ENCODE results near the gene ZCCHC7. TPM values are rescaled to one million over a fixed set of nuclear protein-coding genes. Genes with fewer than 3 reads are reported as not detected.

ZCCHC7 gene
- total RNA-seq, 3 donors from 2014 or later: 19.8 to 29.1 (median 26.9) TPM

- no peaks in the 10 kb centered on the region for H3K27me3 ChIP-seq
- TF ChIP-seq POLR2AphosphoS5 (IDR thresholded peaks at IDR 0.05) (no peak), POLR2A (IDR thresholded peaks at IDR 0.05) (no peak), CTCF (IDR thresholded peaks at IDR 0.05) (no peak)
- DNase-seq (ENCODE audit: low spot score in 2 of 2): no peak
- H3K4me3 ChIP-seq: no peak overlapping the region
- no peak overlapping the region for H3K27ac ChIP-seq
- intact Hi-C loops (cut with DNase I; ENCODE audit: low total_unique reads): no loop called here
- no peaks in the 10 kb centered on the region for H3K36me3 ChIP-seq
- no peaks in the 10 kb centered on the region for H3K9me3 ChIP-seq
- no peaks in the 10 kb centered on the region for H3K4me1 ChIP-seq
Observed at GRCh38 chr9:37209431-37210386, 89.3 kb downstream of the ZCCHC7 start.

GRCh38 chr9:37210737-37211523, 90.6 kb downstream of the ZCCHC7 start:
- DNase-seq (ENCODE audit: low spot score in 2 of 2): no peak
- no peaks in the 10 kb centered on the region for H3K4me1 ChIP-seq
- TF ChIP-seq CTCF (IDR thresholded peaks at IDR 0.05) (no peak), POLR2A (IDR thresholded peaks at IDR 0.05) (no peak), POLR2AphosphoS5 (IDR thresholded peaks at IDR 0.05) (no peak)
- H3K4me3 ChIP-seq: no peak overlapping the region
- no peaks in the 10 kb centered on the region for H3K36me3 ChIP-seq
- intact Hi-C loops (cut with DNase I; ENCODE audit: low total_unique reads): no loop called here
- H3K27me3 ChIP-seq: no peaks in the 10 kb centered on the region
- H3K9me3 ChIP-seq: no peaks in the 10 kb centered on the region
- no peak overlapping the region for H3K27ac ChIP-seq

GRCh38 chr9:37212435-37212834, 92.1 kb downstream of the ZCCHC7 start:
- H3K36me3 ChIP-seq: no peaks in the 10 kb centered on the region
- no peak for DNase-seq (ENCODE audit: low spot score in 2 of 2)
- H3K9me3 ChIP-seq: no peaks in the 10 kb centered on the region
- H3K4me1 ChIP-seq: no peaks in the 10 kb centered on the region
- H3K27ac ChIP-seq: no peak overlapping the region
- TF ChIP-seq POLR2AphosphoS5 (IDR thresholded peaks at IDR 0.05) (no peak), CTCF (IDR thresholded peaks at IDR 0.05) (no peak), POLR2A (IDR thresholded peaks at IDR 0.05) (no peak)
- no peaks in the 10 kb centered on the region for H3K27me3 ChIP-seq
- no peak overlapping the region for H3K4me3 ChIP-seq
- intact Hi-C loops (cut with DNase I; ENCODE audit: low total_unique reads): no loop called here

- Histone ChIP-seq H3K9me3 (no peaks in the 10 kb centered on the region), H3K4me1 (no peaks in the 10 kb centered on the region), H3K27me3 (no peaks in the 10 kb centered on the region), H3K4me3 (no peak overlapping the region), H3K36me3 (no peaks in the 10 kb centered on the region), H3K27ac (no peak overlapping the region)
- intact Hi-C loops (cut with DNase I; ENCODE audit: low total_unique reads): no loop called here
- DNase-seq (ENCODE audit: low spot score in 2 of 2): no peak
- TF ChIP-seq CTCF (IDR thresholded peaks at IDR 0.05) (no peak), POLR2AphosphoS5 (IDR thresholded peaks at IDR 0.05) (no peak), POLR2A (IDR thresholded peaks at IDR 0.05) (no peak)
Observed at GRCh38 chr9:37215381-37215780, 95.0 kb downstream of the ZCCHC7 start.

- no peak for DNase-seq (ENCODE audit: low spot score in 2 of 2)
- no peak overlapping the region for H3K4me3 ChIP-seq
- intact Hi-C loops (cut with DNase I; ENCODE audit: low total_unique reads): no loop called here
- no peaks in the 10 kb centered on the region for H3K9me3 ChIP-seq
- no peak overlapping the region for H3K27ac ChIP-seq
- H3K4me1 ChIP-seq: no peaks in the 10 kb centered on the region
- TF ChIP-seq CTCF (IDR thresholded peaks at IDR 0.05): no peak
- no peaks in the 10 kb centered on the region for H3K27me3 ChIP-seq
- no peaks in the 10 kb centered on the region for H3K36me3 ChIP-seq
Observed at GRCh38 chr9:37215830-37216229, 95.5 kb downstream of the ZCCHC7 start.
